Panc1 (cell line): ENCODE measurements around the gene WNK2.

Experiments used
- SIN3A ChIP-seq: IDR thresholded peaks from 2 replicates; pipeline ENCODE4 v1.6.1; 2012; ENCODE audit warnings: low read depth, mild to moderate bottlenecking, low read length, moderate library complexity, borderline replicate concordance; ENCODE audit not compliant: insufficient read depth
- TF ChIP-seq, protein P1 (sequence below): fragments of 450-650 bp; IDR thresholded peaks from 2 replicates; pipeline ENCODE4 v1.5.1; 2017; ENCODE audit warnings: mild to moderate bottlenecking

- TF ChIP-seq, protein P1, sequence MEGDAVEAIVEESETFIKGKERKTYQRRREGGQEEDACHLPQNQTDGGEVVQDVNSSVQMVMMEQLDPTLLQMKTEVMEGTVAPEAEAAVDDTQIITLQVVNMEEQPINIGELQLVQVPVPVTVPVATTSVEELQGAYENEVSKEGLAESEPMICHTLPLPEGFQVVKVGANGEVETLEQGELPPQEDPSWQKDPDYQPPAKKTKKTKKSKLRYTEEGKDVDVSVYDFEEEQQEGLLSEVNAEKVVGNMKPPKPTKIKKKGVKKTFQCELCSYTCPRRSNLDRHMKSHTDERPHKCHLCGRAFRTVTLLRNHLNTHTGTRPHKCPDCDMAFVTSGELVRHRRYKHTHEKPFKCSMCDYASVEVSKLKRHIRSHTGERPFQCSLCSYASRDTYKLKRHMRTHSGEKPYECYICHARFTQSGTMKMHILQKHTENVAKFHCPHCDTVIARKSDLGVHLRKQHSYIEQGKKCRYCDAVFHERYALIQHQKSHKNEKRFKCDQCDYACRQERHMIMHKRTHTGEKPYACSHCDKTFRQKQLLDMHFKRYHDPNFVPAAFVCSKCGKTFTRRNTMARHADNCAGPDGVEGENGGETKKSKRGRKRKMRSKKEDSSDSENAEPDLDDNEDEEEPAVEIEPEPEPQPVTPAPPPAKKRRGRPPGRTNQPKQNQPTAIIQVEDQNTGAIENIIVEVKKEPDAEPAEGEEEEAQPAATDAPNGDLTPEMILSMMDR: no peak
- no peak for TF ChIP-seq SIN3A
These were observed at the start of gene WNK2 for GRCh38 chr9:93183663-93184431.
